Ovary (tissue), 3 donors: ENCODE measurements around the gene ADAMTS6.

Experiments
- EP300 ChIP-seq: sonication (generic); formaldehyde crosslinking; IDR thresholded peaks from one replicate; pipeline ENCODE4 v1.6.1; 2017; ENCODE audit warnings: antibody characterized with exemption
- POLR2A ChIP-seq: fragments of 450-650 bp; IDR thresholded peaks from one replicate; pipeline ENCODE4 v1.6.1; 2017; ENCODE audit warnings: antibody characterized with exemption, mild to moderate bottlenecking, moderate library complexity
- TF ChIP-seq, protein P1 (sequence below), 3 donors: fragments of 450-650 bp in 2 of 3; fragments of 200-600 bp in 1 of 3; IDR thresholded peaks; one replicate each; pipeline versions ENCODE4 v1.5.1 to v1.8.0; 2016 to 2022; ENCODE audit warnings: antibody characterized with exemption in 3 of 3, mild to moderate bottlenecking in 1 of 3
- donor health status: DM: no; HTN: no; CAD: no.

DNA sequence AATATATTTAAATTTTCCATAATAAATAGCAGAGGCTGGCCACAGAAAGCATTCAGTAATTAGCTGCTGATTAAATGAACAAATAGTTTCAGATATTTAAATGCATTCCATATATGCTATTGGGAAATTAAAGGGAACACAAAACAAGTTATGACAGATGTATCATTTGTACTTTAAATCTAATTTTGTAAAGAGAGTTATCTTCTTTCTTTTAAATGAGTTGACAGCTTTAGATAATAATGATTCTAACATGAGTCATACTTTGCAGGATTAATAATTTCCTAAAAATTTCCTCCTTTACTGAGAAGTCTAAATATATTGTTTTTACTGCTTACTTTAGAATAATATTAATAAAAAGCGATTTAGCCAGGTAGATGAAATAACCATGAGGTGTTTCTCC lies 320.1 kb downstream of the ADAMTS6 start:
- TF ChIP-seq EP300 (no peak), POLR2A (no peak)
- TF ChIP-seq, protein P1, sequence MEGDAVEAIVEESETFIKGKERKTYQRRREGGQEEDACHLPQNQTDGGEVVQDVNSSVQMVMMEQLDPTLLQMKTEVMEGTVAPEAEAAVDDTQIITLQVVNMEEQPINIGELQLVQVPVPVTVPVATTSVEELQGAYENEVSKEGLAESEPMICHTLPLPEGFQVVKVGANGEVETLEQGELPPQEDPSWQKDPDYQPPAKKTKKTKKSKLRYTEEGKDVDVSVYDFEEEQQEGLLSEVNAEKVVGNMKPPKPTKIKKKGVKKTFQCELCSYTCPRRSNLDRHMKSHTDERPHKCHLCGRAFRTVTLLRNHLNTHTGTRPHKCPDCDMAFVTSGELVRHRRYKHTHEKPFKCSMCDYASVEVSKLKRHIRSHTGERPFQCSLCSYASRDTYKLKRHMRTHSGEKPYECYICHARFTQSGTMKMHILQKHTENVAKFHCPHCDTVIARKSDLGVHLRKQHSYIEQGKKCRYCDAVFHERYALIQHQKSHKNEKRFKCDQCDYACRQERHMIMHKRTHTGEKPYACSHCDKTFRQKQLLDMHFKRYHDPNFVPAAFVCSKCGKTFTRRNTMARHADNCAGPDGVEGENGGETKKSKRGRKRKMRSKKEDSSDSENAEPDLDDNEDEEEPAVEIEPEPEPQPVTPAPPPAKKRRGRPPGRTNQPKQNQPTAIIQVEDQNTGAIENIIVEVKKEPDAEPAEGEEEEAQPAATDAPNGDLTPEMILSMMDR (IDR thresholded peaks at IDR 0.05), result no peak
